K562 (cell line): ENCODE measurements around the gene MYRIP. TPM values are rescaled to one million over a fixed set of nuclear protein-coding genes. Genes with fewer than 3 reads are reported as not detected.
A peak's percentile ranks its signal among the peaks of the same experiment; 100 is the strongest.

Source experiments
- ATAC-seq: fragments of 200-7000 bp; cut with Tn5 transposase; 3 replicates; pipeline ENCODE4 v1.9.1; 2020; ENCODE audit warnings: moderate library complexity
- BruUV-seq: library from RNA; stranded (reverse); fragments of 400-500 nt; replicated peaks from 2 replicates; lab custom pipeline; 2021; lab: Mats Ljungman, UMichigan
- CTCF ChIA-PET: fragments of 300-600 bp; formaldehyde crosslinking; extraction: SDS; loops from one replicate; lab custom pipeline; 2021; ENCODE audit warnings: low intra/inter-chr PET ratio; lab: Yijun Ruan, JAX
- POLR2A ChIA-PET: fragments of 300-600, 350-650 bp; sonication (Branson Sonifier 250); formaldehyde crosslinking; extraction: SDS; loops from one replicate; lab custom pipeline; 2021; ENCODE audit warnings: antibody characterized with exemption, inconsistent platforms; lab: Yijun Ruan, JAX
- DNase-seq, 4 experiments: peaks; one replicate each; pipeline versions ENCODE4 v3.0.0 to v3.0.0-alpha.2; 2011 to 2018; ENCODE audit warnings: low spot score in 3 of 4, mixed read lengths in 3 of 4; ENCODE audit errors: extremely low read depth in 1 of 4
- FAIRE-seq: peaks from 2 replicates; lab custom pipeline; 2011; peaks lifted over from hg19 to GRCh38; lab: Jason Lieb, UNC
- H2AFZ ChIP-seq: 2 replicates; pipeline ENCODE4 v1.6.0; 2011; ENCODE audit warnings: low read depth, low read length, control low read depth, inconsistent platforms
- H3K27ac ChIP-seq: fragments of 200-600 bp; 3 replicates; pipeline ENCODE4 v1.8.0; 2011; ENCODE audit warnings: low read depth, mild to moderate bottlenecking, control low read depth, inconsistent platforms, low read length, moderate library complexity, mixed read lengths; ENCODE audit errors: extremely low read depth
- H3K27me3 ChIP-seq, 2 experiments: fragments of 300-600 bp in 1 of 2; 2 replicates in 1 of 2; 3 replicates in 1 of 2; pipeline versions ENCODE4 v1.6.0 to v1.8.0; 2011; ENCODE audit warnings: inconsistent platforms in 2 of 2, low read length in 2 of 2, mild to moderate bottlenecking in 1 of 2, mixed read lengths in 1 of 2, moderate library complexity in 1 of 2; ENCODE audit not compliant: control insufficient read depth in 2 of 2, insufficient read depth in 2 of 2
- H3K36me3 ChIP-seq: fragments of 300-600 bp; 3 replicates; pipeline ENCODE4 v1.8.0; 2011; ENCODE audit warnings: mild to moderate bottlenecking, low read length, inconsistent platforms; ENCODE audit not compliant: control insufficient read depth, insufficient read depth
- H3K4me1 ChIP-seq, 2 experiments: fragments of 200-600 bp in 1 of 2; replicated peaks in 1 of 2; 2 replicates in 1 of 2; 3 replicates in 1 of 2; pipeline versions ENCODE4 v1.5.1 to v1.8.0; 2011; ENCODE audit warnings: inconsistent platforms in 2 of 2, low read length in 2 of 2, mild to moderate bottlenecking in 1 of 2, mixed read lengths in 1 of 2, moderate library complexity in 1 of 2; ENCODE audit not compliant: control insufficient read depth in 2 of 2, insufficient read depth in 2 of 2
- H3K4me2 ChIP-seq: 2 replicates; pipeline ENCODE4 v1.6.1; 2011; ENCODE audit warnings: low read length, control low read depth, inconsistent platforms, mixed read lengths; ENCODE audit not compliant: insufficient read depth
- H3K4me3 ChIP-seq: fragments of 200-600 bp; sonication (generic), shearing (Covaris generic); 2 replicates; pipeline ENCODE4 v1.5.1; 2016; ENCODE audit warnings: control low read depth, inconsistent platforms
- H3K79me2 ChIP-seq: fragments of 200-600 bp; 3 replicates; pipeline ENCODE4 v1.8.0; 2011; ENCODE audit warnings: low read length, inconsistent platforms; ENCODE audit not compliant: control insufficient read depth, insufficient read depth
- H3K9ac ChIP-seq, 2 experiments: 2 replicates each; pipeline versions ENCODE4 v1.6.0 to v1.6.1; 2011; ENCODE audit warnings: low read depth in 2 of 2, low read length in 2 of 2, control low read depth in 1 of 2, inconsistent platforms in 1 of 2, mild to moderate bottlenecking in 1 of 2, mixed read lengths in 1 of 2; ENCODE audit not compliant: insufficient read depth in 1 of 2
- H3K9me1 ChIP-seq: one replicate; pipeline ENCODE4 v1.6.0; 2011; ENCODE audit warnings: inconsistent platforms, mild to moderate bottlenecking, low read length, moderate library complexity; ENCODE audit not compliant: control insufficient read depth, insufficient read depth
- H3K9me3 ChIP-seq: replicated peaks from 2 replicates; pipeline ENCODE4 v1.5.1; 2011; ENCODE audit warnings: low read depth, low read length, inconsistent platforms; ENCODE audit not compliant: control insufficient read depth, insufficient read depth
- H4K20me1 ChIP-seq: replicated peaks from 2 replicates; pipeline ENCODE4 v1.6.1; 2011; ENCODE audit warnings: low read length, inconsistent platforms, mixed read lengths; ENCODE audit not compliant: control insufficient read depth, insufficient read depth
- BRF2 ChIP-seq: IDR thresholded peaks from 3 replicates; pipeline ENCODE4 v1.6.1; 2011; ENCODE audit warnings: borderline replicate concordance, mild to moderate bottlenecking; ENCODE audit not compliant: insufficient read length, insufficient read depth
- MBD1 ChIP-seq: fragments of 250-450 bp; sonication (Bioruptor Pico); IDR thresholded peaks from 2 replicates; pipeline ENCODE4 v1.8.0; 2022; ENCODE audit warnings: inconsistent platforms
- MED1 ChIP-seq: sonication (generic); formaldehyde crosslinking; IDR thresholded peaks from 2 replicates; pipeline ENCODE4 v1.8.1; 2023; ENCODE audit warnings: missing genetic modification reagents, borderline replicate concordance
- NFRKB ChIP-seq: fragments of 450-650 bp; IDR thresholded peaks from 2 replicates; pipeline ENCODE4 v1.6.1; 2016; ENCODE audit warnings: low read depth
- RBM22 ChIP-seq: fragments of 200-400 bp; formaldehyde crosslinking; IDR thresholded peaks from 2 replicates; pipeline ENCODE4 v1.6.1; 2018; ENCODE audit warnings: low read length, low read depth; ENCODE audit not compliant: poor library complexity, severe bottlenecking
- RFX1 ChIP-seq: fragments of 450-650 bp; IDR thresholded peaks from 2 replicates; pipeline ENCODE4 v1.6.1; 2016; ENCODE audit warnings: mild to moderate bottlenecking, moderate library complexity
- SPI1 ChIP-seq: IDR thresholded peaks from 2 replicates; pipeline ENCODE4 v1.6.1; 2011; ENCODE audit warnings: low read depth, low read length, control low read depth, borderline replicate concordance
- ZBTB9 ChIP-seq: fragments of 450-650 bp; formaldehyde crosslinking; IDR thresholded peaks from 2 replicates; pipeline ENCODE4 v1.4.0; 2020; ENCODE audit warnings: mild to moderate bottlenecking, moderate library complexity
- ZNF561 ChIP-seq: fragments of 450-650 bp; formaldehyde crosslinking; conservative IDR thresholded peaks from 2 replicates; pipeline ENCODE4 v1.4.0; 2020; ENCODE audit warnings: mild to moderate bottlenecking, moderate library complexity
- ZNF589 ChIP-seq: fragments of 200-800 bp; sonication (Bioruptor generic); IDR thresholded peaks from 2 replicates; pipeline ENCODE4 v1.6.1; 2016; ENCODE audit warnings: low read depth, missing genetic modification characterization, missing compliant biosample characterization
- WGBS: fragments of 100-300 bp; shearing (Covaris generic); methylation state at CpG from one replicate; pipeline ENCODE4 v1.1.6; 2016; ENCODE audit warnings: low coverage, mixed read lengths; ENCODE audit not compliant: insufficient coverage; ENCODE audit errors: missing lambda C conversion rate; 5-methylcytosine and 5-hydroxymethylcytosine counted together
- in situ Hi-C: fragments of 300-500 bp; cut with MboI; formaldehyde crosslinking; loops from 4 replicates; pipeline ENCODE4 v1.15.0; 2018; ENCODE audit warnings: inconsistent platforms, mixed read lengths
- intact Hi-C: fragments of 100-400 bp; cut with micrococcal nuclease; formaldehyde crosslinking; loops from 2 replicates; pipeline ENCODE4 v1.14.2; 2022
- polyA plus RNA-seq, 8 experiments: library from polyadenylated mRNA; depleted of rRNA in 4 of 8; stranded (reverse) in 5 of 8; unstranded in 3 of 8; fragments of >200 nt; fragmentation: Nextera tagmentation in 2 of 8; fragmentation: Illumina TruSeq in 1 of 8; extraction: Ambion mirVana in 2 of 8; extraction: Trizol in 1 of 8; gene quantifications; 2 replicates each; pipeline versions ENCODE4 v1.2.1 to v1.2.3, GENCODE V29; 2011 to 2014; ENCODE audit warnings: inconsistent platforms in 1 of 8, missing spikeins in 1 of 8
- total RNA-seq, 7 experiments: library from RNA; depleted of rRNA in 6 of 7; stranded (reverse); fragments of >200 nt in 6 of 7; fragmentation: Illumina TruSeq in 2 of 7; extraction: Trizol in 2 of 7; gene quantifications; 2 replicates each; pipeline versions ENCODE4 v1.2.1 to v1.2.3, GENCODE V29; 2011 to 2021; ENCODE audit warnings: low replicate concordance in 1 of 7

MYRIP gene
- total and polyA plus RNA-seq, 9 of the 15 experiments (the other 6 are each of a cell fraction or from before 2014, with no cell fraction given) = 0.03 to 0.12 TPM; not detected in 7

- intact Hi-C loops = no loop called here
- H3K9me1 ChIP-seq = no peaks in the 10 kb centered on the region
- H3K4me3 ChIP-seq = no peak overlapping the region
- H3K79me2 ChIP-seq = no peaks in the 10 kb centered on the region
- H4K20me1 ChIP-seq = no peaks in the 10 kb centered on the region
- in situ Hi-C loops = no loop called here
- H3K36me3 ChIP-seq = no peaks in the 10 kb centered on the region
- BruUV-seq = no TSS peak
- H3K4me2 ChIP-seq = no peak overlapping the region
- no peaks in the 10 kb centered on the region for H3K4me1 ChIP-seq
- no peak overlapping the region for H3K9ac ChIP-seq
- no peak for TF ChIP-seq RFX1
- peak; percentile 88 for TF ChIP-seq SPI1
- ChIA-PET CTCF (no interaction called here), POLR2A (no interaction called here)
- H3K27me3 ChIP-seq = no peaks in the 10 kb centered on the region
- no peak for FAIRE-seq
- WGBS = 4% methylated on average over 1 of the region's 1 CpG
- no peak overlapping the region for H3K27ac ChIP-seq
- ATAC-seq = no peak
- no peak for DNase-seq
- H2AFZ ChIP-seq = no peak overlapping the region
- H3K9me3 ChIP-seq = no peaks in the 10 kb centered on the region
Measured at GRCh38 chr3:39981547-39982184, 172.3 kb downstream of the MYRIP start.

GRCh38 chr3:39982665-39983357, 173.4 kb downstream of the MYRIP start:
- Histone ChIP-seq H3K27me3 (no peaks in the 10 kb centered on the region), H2AFZ (no peak overlapping the region), H3K4me1 (no peaks in the 10 kb centered on the region), H3K4me3 (no peak overlapping the region), H3K9me1 (no peaks in the 10 kb centered on the region), H4K20me1 (no peaks in the 10 kb centered on the region), H3K36me3 (no peaks in the 10 kb centered on the region), H3K9ac (no peak overlapping the region), H3K9me3 (no peaks in the 10 kb centered on the region), H3K27ac (no peak overlapping the region), H3K79me2 (no peaks in the 10 kb centered on the region), H3K4me2 (no peak overlapping the region)
- ChIA-PET POLR2A (no interaction called here), CTCF (no interaction called here)
- ATAC-seq (no peak), DNase-seq (no peak), FAIRE-seq (no peak)
- in situ Hi-C loops = no loop called here
- BruUV-seq = no TSS peak
- under 1% methylated on average over 7 of the region's 7 CpGs for WGBS
- intact Hi-C loops = no loop called here
- no peak for TF ChIP-seq ZNF561 (CRISPR knock-in tag)
- TF ChIP-seq MED1 (CRISPR knock-in tag) = no peak
- TF ChIP-seq BRF2 = no peak
- no peak for TF ChIP-seq MBD1 (CRISPR knock-in tag)
- TF ChIP-seq ZNF589 = no peak
- no peak for TF ChIP-seq ZBTB9 (CRISPR knock-in tag)
- TF ChIP-seq NFRKB = no peak
- no peak for TF ChIP-seq RBM22
